Measurements from ENCODE around the gene TRIM67. TPM values are rescaled to one million over a fixed set of nuclear protein-coding genes. Genes with fewer than 3 reads are reported as not detected.

The TRIM67 gene
- total RNA-seq, 3 donors from 2014 or later, result 0.05 to 0.22 TPM; not detected in 1

DNA sequence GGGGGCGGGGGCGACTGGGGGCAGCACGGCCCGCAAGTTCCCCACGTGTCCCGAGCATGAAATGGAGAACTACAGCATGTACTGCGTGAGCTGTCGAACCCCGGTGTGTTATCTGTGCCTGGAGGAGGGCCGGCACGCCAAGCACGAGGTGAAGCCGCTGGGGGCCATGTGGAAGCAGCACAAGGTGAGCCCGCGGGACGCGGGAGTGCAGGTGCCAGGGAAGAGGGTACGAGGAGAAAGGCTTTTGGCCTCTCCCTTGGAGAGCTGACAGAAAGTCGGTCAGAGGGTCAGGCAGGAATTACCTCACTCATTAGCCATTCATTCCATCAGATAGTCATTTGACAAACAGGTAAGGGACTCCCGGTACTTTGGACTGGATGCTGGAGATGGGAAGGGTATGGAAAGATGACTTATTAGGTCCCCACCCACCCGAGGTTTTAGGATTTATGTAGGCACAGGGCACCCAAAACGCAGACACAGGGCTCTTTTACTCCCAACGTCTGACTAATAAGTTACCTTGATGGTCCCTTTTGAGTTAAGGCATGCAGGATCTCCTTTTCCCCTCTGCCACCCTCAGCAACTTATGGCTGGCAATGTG, 2.1 kb downstream of the TRIM67 start:
- H3K36me3 ChIP-seq (ENCODE audit: low read depth), result no peaks in the 10 kb centered on the region
- DNase-seq, result no peak
- no peaks in the 10 kb centered on the region for H3K9me3 ChIP-seq
- intact Hi-C loops (cut with DNase I, micrococcal nuclease), result no loop called here
- no peak for ATAC-seq
- peaks cover 24% of the 10 kb centered on the region for H3K4me1 ChIP-seq (ENCODE audit: low read depth)
- TF ChIP-seq, protein P1, sequence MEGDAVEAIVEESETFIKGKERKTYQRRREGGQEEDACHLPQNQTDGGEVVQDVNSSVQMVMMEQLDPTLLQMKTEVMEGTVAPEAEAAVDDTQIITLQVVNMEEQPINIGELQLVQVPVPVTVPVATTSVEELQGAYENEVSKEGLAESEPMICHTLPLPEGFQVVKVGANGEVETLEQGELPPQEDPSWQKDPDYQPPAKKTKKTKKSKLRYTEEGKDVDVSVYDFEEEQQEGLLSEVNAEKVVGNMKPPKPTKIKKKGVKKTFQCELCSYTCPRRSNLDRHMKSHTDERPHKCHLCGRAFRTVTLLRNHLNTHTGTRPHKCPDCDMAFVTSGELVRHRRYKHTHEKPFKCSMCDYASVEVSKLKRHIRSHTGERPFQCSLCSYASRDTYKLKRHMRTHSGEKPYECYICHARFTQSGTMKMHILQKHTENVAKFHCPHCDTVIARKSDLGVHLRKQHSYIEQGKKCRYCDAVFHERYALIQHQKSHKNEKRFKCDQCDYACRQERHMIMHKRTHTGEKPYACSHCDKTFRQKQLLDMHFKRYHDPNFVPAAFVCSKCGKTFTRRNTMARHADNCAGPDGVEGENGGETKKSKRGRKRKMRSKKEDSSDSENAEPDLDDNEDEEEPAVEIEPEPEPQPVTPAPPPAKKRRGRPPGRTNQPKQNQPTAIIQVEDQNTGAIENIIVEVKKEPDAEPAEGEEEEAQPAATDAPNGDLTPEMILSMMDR (IDR thresholded peaks at IDR 0.05), result no peak
- H3K4me3 ChIP-seq, result no peak overlapping the region

GRCh38 chr1:231165371-231165770, 3.5 kb downstream of the TRIM67 start:
- H3K36me3 ChIP-seq (ENCODE audit: low read depth), result no peaks in the 10 kb centered on the region
- DNase-seq (no peak), ATAC-seq (no peak)
- H3K4me1 ChIP-seq (ENCODE audit: low read depth), result peaks cover 24% of the 10 kb centered on the region
- H3K9me3 ChIP-seq, result no peaks in the 10 kb centered on the region
- intact Hi-C loops (cut with DNase I, micrococcal nuclease), result no loop called here
- H3K4me3 ChIP-seq, result no peak overlapping the region
- TF ChIP-seq, protein P1 (IDR thresholded peaks at IDR 0.05), result no peak

GRCh38 chr1:231166398-231166797, 4.5 kb downstream of the TRIM67 start:
- DNase-seq, result no peak
- no peak for ATAC-seq
- Histone ChIP-seq H3K4me3 (no peak overlapping the region), H3K36me3 (ENCODE audit: low read depth) (no peaks in the 10 kb centered on the region), H3K4me1 (ENCODE audit: low read depth) (peaks cover 21% of the 10 kb centered on the region), H3K9me3 (no peaks in the 10 kb centered on the region)
- TF ChIP-seq, protein P1 (IDR thresholded peaks at IDR 0.05), result no peak
- intact Hi-C loops (cut with DNase I, micrococcal nuclease), result no loop called here

- no peaks in the 10 kb centered on the region for H3K36me3 ChIP-seq (ENCODE audit: low read depth)
- no peaks in the 10 kb centered on the region for H3K9me3 ChIP-seq
- TF ChIP-seq, protein P1 (IDR thresholded peaks at IDR 0.05), result no peak
- H3K4me3 ChIP-seq, result no peak overlapping the region
- DNase-seq (no peak), ATAC-seq (no peak)
- no peaks in the 10 kb centered on the region for H3K4me1 ChIP-seq (ENCODE audit: low read depth)
- intact Hi-C loops (cut with DNase I, micrococcal nuclease), result no loop called here
Observed at GRCh38 chr1:231170875-231171274, 9.0 kb downstream of the TRIM67 start.

DNA sequence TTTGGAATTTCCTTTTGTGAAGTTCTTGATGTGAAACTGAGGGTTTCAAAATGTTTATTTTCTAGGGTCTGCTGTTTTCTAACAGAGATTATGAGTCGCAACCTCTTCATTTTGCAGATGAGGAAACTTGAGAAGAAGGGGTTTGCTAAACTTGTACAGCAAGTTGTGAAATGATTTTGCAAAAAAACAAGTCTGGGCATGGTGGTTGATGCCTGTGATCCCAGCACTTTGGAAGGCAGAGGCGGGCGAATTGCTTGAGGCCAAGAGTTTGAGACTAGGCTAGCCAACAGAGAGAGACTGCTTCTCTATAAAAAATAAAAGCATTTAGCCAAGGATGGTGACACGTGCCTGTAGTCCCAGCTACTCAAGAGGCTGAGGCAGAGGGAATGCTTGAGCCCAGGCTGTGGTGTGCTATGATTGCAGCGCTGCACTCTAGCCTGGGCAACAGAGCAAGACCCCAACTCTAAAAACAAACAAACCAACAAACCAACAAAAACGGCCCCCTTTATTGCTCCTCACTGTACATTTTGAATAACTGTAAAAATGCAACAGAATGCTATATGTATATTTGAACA, 9.9 kb downstream of the TRIM67 start:
- DNase-seq, result no peak
- intact Hi-C loops (cut with DNase I, micrococcal nuclease), result no loop called here
- Histone ChIP-seq H3K4me1 (ENCODE audit: low read depth) (no peaks in the 10 kb centered on the region), H3K36me3 (ENCODE audit: low read depth) (no peaks in the 10 kb centered on the region), H3K4me3 (no peak overlapping the region), H3K9me3 (no peaks in the 10 kb centered on the region)
- ATAC-seq, result no peak
- TF ChIP-seq, protein P1 (IDR thresholded peaks at IDR 0.05), result no peak

Measured in mucosa of descending colon (tissue), 3 donors.